DMS114 treated with DMSO at 0.1 percent for 48 hours (cell line): ENCODE results near the gene NLRP4.
"Not testable (repeated sequence)": the region's sequence is repeated elsewhere in the genome, so short reads cannot be mapped to it uniquely, and the experiment has no call there.

Source experiments
- DNase-seq: peaks from one replicate; lab custom pipeline; 2025; ENCODE audit not compliant: unreplicated experiment; lab: John Stamatoyannopoulos, UW

NLRP4 gene

GRCh38 chr19:55870736-55871135 is 34.4 kb downstream of the NLRP4 start:
- DNase-seq = no peak

GRCh38 chr19:55877211-55877610 is 40.9 kb downstream of the NLRP4 start:
- no peak for DNase-seq

GRCh38 chr19:55882626-55883025 is 46.3 kb downstream of the NLRP4 start:
- DNase-seq = no peak

- DNase-seq = no peak
Measured at GRCh38 chr19:55898911-55899310, 62.6 kb downstream of the NLRP4 start.

GRCh38 chr19:55901369-55902079 is 65.2 kb downstream of the NLRP4 start:
- DNase-seq = no peak

- DNase-seq = no peak
Measured at GRCh38 chr19:55902080-55902751, 65.9 kb downstream of the NLRP4 start.

GRCh38 chr19:55907286-55907685 is 70.9 kb downstream of the NLRP4 start:
- DNase-seq = no peak

GRCh38 chr19:55907746-55908145 is 71.4 kb downstream of the NLRP4 start:
- DNase-seq = no peak

- DNase-seq = no peak
Measured at GRCh38 chr19:55909801-55910200, 73.5 kb downstream of the NLRP4 start.

- no peak for DNase-seq
Measured at GRCh38 chr19:55912916-55913315, 76.6 kb downstream of the NLRP4 start.

GRCh38 chr19:55913643-55914268 is 77.4 kb downstream of the NLRP4 start:
- DNase-seq = no peak

GRCh38 chr19:55923556-55923955 is 87.2 kb downstream of the NLRP4 start:
- DNase-seq = no peak

- no peak for DNase-seq
Measured at GRCh38 chr19:55927991-55928390, 91.7 kb downstream of the NLRP4 start.

GRCh38 chr19:55929258-55929657 is 92.9 kb downstream of the NLRP4 start:
- DNase-seq = not testable (repeated sequence)

GRCh38 chr19:55930996-55931515 is 94.7 kb downstream of the NLRP4 start:
- no peak for DNase-seq
